OCI-LY3 (cell line): Measurements from ENCODE around the gene RNF121.

Source experiments
- H2AFZ ChIP-seq: fragments of 200-600, 300-600 bp; shearing (Covaris generic); 2 replicates; pipeline ENCODE4 v1.6.0; 2014; ENCODE audit warnings: antibody characterized with exemption, low read depth, low read length
- H3K27ac ChIP-seq: fragments of 200-600, 300-600 bp; sonication (generic); 2 replicates; pipeline ENCODE4 v1.5.1; 2014; ENCODE audit warnings: mild to moderate bottlenecking, low read length, moderate library complexity, mixed read lengths
- H3K27me3 ChIP-seq: fragments of 200-600, 300-600 bp; sonication (generic); 2 replicates; pipeline ENCODE4 v1.6.1; 2014; ENCODE audit warnings: low read depth, low read length, mixed read lengths
- H3K36me3 ChIP-seq: fragments of 200-600, 300-600 bp; sonication (generic); replicated peaks from 2 replicates; pipeline ENCODE3; 2014; ENCODE audit warnings: low read depth, low read length, mixed read lengths
- H3K4me1 ChIP-seq: fragments of 300-600, 200-600 bp; sonication (generic); 2 replicates; pipeline ENCODE4 v1.6.1; 2014; ENCODE audit warnings: low read length, mixed read lengths
- H3K4me2 ChIP-seq: fragments of 200-600, 300-600 bp; sonication (generic); 2 replicates; pipeline ENCODE4 v1.6.1; 2014; ENCODE audit warnings: low read length, mixed read lengths
- H3K4me3 ChIP-seq: fragments of 300-600, 200-600 bp; sonication (generic); 2 replicates; pipeline ENCODE4 v1.5.1; 2014; ENCODE audit warnings: antibody characterized with exemption, mild to moderate bottlenecking, low read length, moderate library complexity
- H3K79me2 ChIP-seq: fragments of 300-600, 200-600 bp; shearing (Covaris generic); 2 replicates; pipeline ENCODE4 v1.6.1; 2014; ENCODE audit warnings: mild to moderate bottlenecking, low read length, mixed read lengths
- H3K9ac ChIP-seq: fragments of 300-600, 200-600 bp; shearing (Covaris generic); 2 replicates; pipeline ENCODE4 v1.6.0; 2014; ENCODE audit warnings: mild to moderate bottlenecking, low read length, moderate library complexity
- H3K9me3 ChIP-seq: fragments of 200-600, 300-600 bp; shearing (Covaris generic); 2 replicates; pipeline ENCODE4 v1.6.1; 2014; ENCODE audit warnings: low read length, mixed read lengths; ENCODE audit not compliant: insufficient read depth
- H4K20me1 ChIP-seq: fragments of 200-600, 300-600 bp; sonication (generic); 2 replicates; pipeline ENCODE4 v1.6.1; 2016; ENCODE audit warnings: low read length, mixed read lengths; ENCODE audit not compliant: insufficient read depth
- EZH2phosphoT487 ChIP-seq: fragments of 200-600 bp; shearing (Covaris generic); IDR thresholded peaks from 2 replicates; pipeline ENCODE4 v1.6.1; 2018; ENCODE audit warnings: antibody characterized with exemption, mixed run types, low read depth
- TF ChIP-seq, protein P1 (sequence below): fragments of 200-600, 300-600 bp; sonication (generic); IDR thresholded peaks from 2 replicates; pipeline ENCODE4 v1.5.1; 2014; ENCODE audit warnings: antibody characterized with exemption, low read length, low read depth

Gene RNF121

DNA sequence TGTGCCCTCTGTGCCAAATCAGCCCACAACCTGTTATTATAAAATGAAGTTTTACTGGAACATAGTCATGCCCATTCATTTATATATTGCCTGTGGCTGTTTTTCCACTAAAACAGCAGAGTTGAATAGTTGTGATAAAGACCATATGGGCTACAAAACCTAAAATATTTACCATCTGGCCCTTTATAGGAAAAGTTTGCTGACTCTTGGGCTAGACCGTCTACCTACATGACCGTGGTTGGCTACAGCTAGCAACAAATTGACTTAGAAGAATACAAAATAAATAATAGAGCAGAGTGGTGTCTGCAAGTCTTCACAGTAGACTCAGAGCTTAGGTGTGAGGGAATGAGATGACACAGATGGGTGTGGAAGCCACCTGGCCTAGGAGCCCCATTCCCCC is 58.7 kb downstream of the RNF121 start:
- H3K9me3 ChIP-seq, result no peaks in the 10 kb centered on the region
- H3K36me3 ChIP-seq, result peaks cover 49% of the 10 kb centered on the region
- peaks cover 4% of the 10 kb centered on the region for H3K79me2 ChIP-seq
- TF ChIP-seq EZH2phosphoT487, result no peak
- TF ChIP-seq, protein P1, sequence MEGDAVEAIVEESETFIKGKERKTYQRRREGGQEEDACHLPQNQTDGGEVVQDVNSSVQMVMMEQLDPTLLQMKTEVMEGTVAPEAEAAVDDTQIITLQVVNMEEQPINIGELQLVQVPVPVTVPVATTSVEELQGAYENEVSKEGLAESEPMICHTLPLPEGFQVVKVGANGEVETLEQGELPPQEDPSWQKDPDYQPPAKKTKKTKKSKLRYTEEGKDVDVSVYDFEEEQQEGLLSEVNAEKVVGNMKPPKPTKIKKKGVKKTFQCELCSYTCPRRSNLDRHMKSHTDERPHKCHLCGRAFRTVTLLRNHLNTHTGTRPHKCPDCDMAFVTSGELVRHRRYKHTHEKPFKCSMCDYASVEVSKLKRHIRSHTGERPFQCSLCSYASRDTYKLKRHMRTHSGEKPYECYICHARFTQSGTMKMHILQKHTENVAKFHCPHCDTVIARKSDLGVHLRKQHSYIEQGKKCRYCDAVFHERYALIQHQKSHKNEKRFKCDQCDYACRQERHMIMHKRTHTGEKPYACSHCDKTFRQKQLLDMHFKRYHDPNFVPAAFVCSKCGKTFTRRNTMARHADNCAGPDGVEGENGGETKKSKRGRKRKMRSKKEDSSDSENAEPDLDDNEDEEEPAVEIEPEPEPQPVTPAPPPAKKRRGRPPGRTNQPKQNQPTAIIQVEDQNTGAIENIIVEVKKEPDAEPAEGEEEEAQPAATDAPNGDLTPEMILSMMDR, result no peak
- H3K27ac ChIP-seq, result peak overlapping the region; percentile 97; the same call in 1 of the 2 replicates
- no peak overlapping the region for H2AFZ ChIP-seq
- H3K4me2 ChIP-seq, result no peak overlapping the region
- H3K4me3 ChIP-seq, result no peak overlapping the region
- H4K20me1 ChIP-seq, result no peaks in the 10 kb centered on the region
- H3K27me3 ChIP-seq, result no peaks in the 10 kb centered on the region
- no peak overlapping the region for H3K9ac ChIP-seq
- H3K4me1 ChIP-seq, result peaks cover 61% of the 10 kb centered on the region

DNA sequence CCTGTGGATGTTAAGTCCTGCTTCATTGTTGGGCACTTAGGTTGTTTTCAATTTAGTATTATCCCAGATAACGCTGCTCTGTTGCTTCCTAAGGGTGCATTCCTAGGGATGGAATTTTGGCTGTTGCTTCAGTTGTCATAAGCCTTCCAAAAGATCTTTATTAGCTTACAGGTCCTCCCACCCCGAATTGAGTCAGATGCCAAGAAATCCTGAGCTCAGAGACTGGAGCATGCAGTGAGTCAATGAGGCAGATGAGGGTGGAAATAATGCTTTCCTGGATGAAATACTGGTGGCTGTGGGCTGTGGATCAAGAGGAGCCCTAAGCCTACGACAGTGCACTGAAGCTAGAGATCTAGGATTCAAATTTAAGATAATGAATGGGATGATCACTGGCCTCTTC is 59.2 kb downstream of the RNF121 start:
- Histone ChIP-seq H3K4me2 (no peak overlapping the region), H3K9ac (no peak overlapping the region), H3K79me2 (peaks cover 7% of the 10 kb centered on the region), H3K4me1 (peaks cover 66% of the 10 kb centered on the region), H2AFZ (no peak overlapping the region), H4K20me1 (no peaks in the 10 kb centered on the region), H3K4me3 (no peak overlapping the region), H3K9me3 (no peaks in the 10 kb centered on the region), H3K36me3 (peaks cover 47% of the 10 kb centered on the region), H3K27ac (no peak overlapping the region), H3K27me3 (no peaks in the 10 kb centered on the region)
- TF ChIP-seq, protein P1, result no peak
- no peak for TF ChIP-seq EZH2phosphoT487

DNA sequence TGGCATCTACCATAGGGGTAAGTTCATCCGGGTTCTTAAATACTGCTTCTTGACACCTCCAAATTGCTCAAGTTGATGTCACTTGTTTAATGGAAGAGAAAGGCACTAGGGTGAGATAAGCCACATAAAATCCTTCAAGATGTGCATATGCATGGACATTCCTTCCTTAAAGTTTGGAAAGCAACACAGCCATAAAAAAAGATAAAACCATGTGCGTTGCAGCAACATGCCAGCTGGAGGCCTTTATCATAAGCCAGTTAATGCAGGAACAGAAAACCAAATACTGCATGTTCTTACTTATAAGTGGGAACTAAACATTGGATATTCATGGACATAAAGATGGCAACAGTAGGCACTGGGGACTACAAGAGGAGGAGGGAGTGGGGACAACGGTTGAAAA is 61.9 kb downstream of the RNF121 start:
- no peaks in the 10 kb centered on the region for H3K9me3 ChIP-seq
- peak overlapping the region; percentile 93 for H3K27ac ChIP-seq
- H4K20me1 ChIP-seq, result no peaks in the 10 kb centered on the region
- peaks cover 82% of the 10 kb centered on the region for H3K4me1 ChIP-seq
- no peak for TF ChIP-seq EZH2phosphoT487
- TF ChIP-seq, protein P1, result no peak
- peaks cover 10% of the 10 kb centered on the region for H3K79me2 ChIP-seq
- no peak overlapping the region for H2AFZ ChIP-seq
- peak overlapping the region; percentile 55; the same call in 1 of the 2 replicates for H3K9ac ChIP-seq
- peak overlapping the region; percentile 49; the same call in 1 of the 2 replicates for H3K4me2 ChIP-seq
- peaks cover 45% of the 10 kb centered on the region for H3K36me3 ChIP-seq
- no peaks in the 10 kb centered on the region for H3K27me3 ChIP-seq
- H3K4me3 ChIP-seq, result no peak overlapping the region

DNA sequence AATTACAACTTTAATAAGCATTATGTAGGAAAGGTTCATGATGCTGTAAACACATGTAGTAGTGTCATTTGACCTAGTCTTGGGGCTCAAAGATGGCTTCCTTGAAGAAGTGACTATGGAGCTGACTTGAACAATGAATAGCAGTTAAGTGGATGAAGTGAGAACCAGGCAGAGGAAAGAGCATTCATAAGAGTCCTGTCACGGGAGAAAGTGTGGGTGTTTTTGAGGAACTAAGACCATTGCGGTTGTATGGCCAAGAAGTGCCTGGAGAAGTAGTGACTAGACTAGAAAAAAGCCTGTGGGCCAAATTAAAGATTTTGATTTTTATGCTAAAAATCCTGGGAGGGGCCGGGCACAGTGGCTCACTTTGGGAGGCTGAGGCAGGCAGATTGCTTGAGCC is 62.6 kb downstream of the RNF121 start:
- TF ChIP-seq, protein P1, result no peak
- TF ChIP-seq EZH2phosphoT487, result no peak
- H4K20me1 ChIP-seq, result no peaks in the 10 kb centered on the region

More for the DNA sequence above, 62.6 kb downstream of the RNF121 start:
- H3K27me3 ChIP-seq, result no peaks in the 10 kb centered on the region
- H3K9me3 ChIP-seq, result no peaks in the 10 kb centered on the region
- H3K36me3 ChIP-seq, result peaks cover 44% of the 10 kb centered on the region
- H3K9ac ChIP-seq, result peak overlapping the region; percentile 70
- peak overlapping the region; percentile 93 for H3K27ac ChIP-seq
- peaks cover 10% of the 10 kb centered on the region for H3K79me2 ChIP-seq
- no peak overlapping the region for H2AFZ ChIP-seq
- peak overlapping the region; percentile 83 for H3K4me2 ChIP-seq
- H3K4me1 ChIP-seq, result peaks cover 78% of the 10 kb centered on the region
- peak overlapping the region; percentile 45 for H3K4me3 ChIP-seq
